ENCODE results near the gene RNF130. TPM values are rescaled to one million over a fixed set of nuclear protein-coding genes. Genes with fewer than 3 reads are reported as not detected.

Gene RNF130
- total and polyA plus RNA-seq, 4 donors: 24.9 to 93.1 (median 51.4) TPM

- 92% methylated on average over 7 of the region's 7 CpGs for WGBS
- Histone ChIP-seq H3K36me3 (ENCODE audit: control insufficient read depth in 4 of 4, insufficient read depth in 3 of 4, low read depth in 1 of 4, low read length in 3 of 4) (peaks cover 0 to 9% (median 6%) of the 10 kb centered on the region in 4 donors), H3K4me3 (ENCODE audit: low read depth in 1 of 3, low read length in 3 of 3) (no peak overlapping the region), H3K9ac (ENCODE audit: low read depth in 1 of 2, low read length in 2 of 2) (no peak overlapping the region), H3K27ac (ENCODE audit: low read depth in 1 of 2, low read length in 2 of 2) (no peak overlapping the region), H3K4me1 (ENCODE audit: control insufficient read depth in 4 of 4, insufficient read depth in 4 of 4, low read length in 3 of 4) (peaks cover 1 to 13% (median 12%) of the 10 kb centered on the region in 4 donors), H3K27me3 (ENCODE audit: control insufficient read depth in 4 of 4, insufficient read depth in 4 of 4, low read length in 3 of 4) (no peaks in the 10 kb centered on the region), H3K9me3 (ENCODE audit: control insufficient read depth in 4 of 4, low read length in 3 of 4) (no peaks in the 10 kb centered on the region)
- TF ChIP-seq FOXA2 (IDR thresholded peaks at IDR 0.05): no peak
- TF ChIP-seq SP1 (IDR thresholded peaks at IDR 0.05): no peak
- TF ChIP-seq RAD21 (IDR thresholded peaks at IDR 0.05): no peak
- TF ChIP-seq GABPA (IDR thresholded peaks at IDR 0.05 in 1 of 2, conservative IDR thresholded peaks at IDR 0.05 in 1 of 2): no peak
- TF ChIP-seq RXRA (IDR thresholded peaks at IDR 0.05): no peak
- TF ChIP-seq TAF1 (conservative IDR thresholded peaks at IDR 0.05): no peak
- TF ChIP-seq YY1 (IDR thresholded peaks at IDR 0.05): no peak
- TF ChIP-seq HNF4G (IDR thresholded peaks at IDR 0.05): no peak
- TF ChIP-seq ZBTB33 (IDR thresholded peaks at IDR 0.05): no peak
- TF ChIP-seq NR2F2 (IDR thresholded peaks at IDR 0.05): no peak
- no peak for TF ChIP-seq FOXA1 (IDR thresholded peaks at IDR 0.05)
- TF ChIP-seq HNF4A (conservative IDR thresholded peaks at IDR 0.05): no peak
- TF ChIP-seq CTCF (IDR thresholded peaks at IDR 0.05; ENCODE audit: low read depth, low read length, missing input control): no peak
- TF ChIP-seq REST (IDR thresholded peaks at IDR 0.05): no peak
- no peak for DNase-seq (ENCODE audit: low spot score)
Observed at GRCh38 chr5:179980767-179981166, 90.8 kb downstream of the RNF130 start.

- no peak overlapping the region for H3K4me3 ChIP-seq (ENCODE audit: low read depth in 1 of 3, low read length in 3 of 3)
- DNase-seq (ENCODE audit: low spot score): no peak
- H3K36me3 ChIP-seq (ENCODE audit: control insufficient read depth in 4 of 4, insufficient read depth in 3 of 4, low read depth in 1 of 4, low read length in 3 of 4): peaks cover 0 to 20% (median 13%) of the 10 kb centered on the region in 4 donors
- H3K27ac ChIP-seq (ENCODE audit: low read depth in 1 of 2, low read length in 2 of 2): peak overlapping the region in 1 of 2 donors; percentile 47
- peak; percentile 15 to 25 for TF ChIP-seq RAD21 (IDR thresholded peaks at IDR 0.05)
- peak in 1 of 2 donors; percentile 11 for TF ChIP-seq JUND (IDR thresholded peaks at IDR 0.05)
- TF ChIP-seq GABPA (IDR thresholded peaks at IDR 0.05 in 1 of 2, conservative IDR thresholded peaks at IDR 0.05 in 1 of 2): no peak
- TF ChIP-seq RXRA (IDR thresholded peaks at IDR 0.05): peak in 1 of 2 donors; percentile 53
- no peak for TF ChIP-seq FOXA1 (IDR thresholded peaks at IDR 0.05)
- peak; percentile 14 to 38 for TF ChIP-seq HNF4A (conservative IDR thresholded peaks at IDR 0.05)
- H3K4me1 ChIP-seq (ENCODE audit: control insufficient read depth in 4 of 4, insufficient read depth in 4 of 4, low read length in 3 of 4): peaks cover 1 to 16% (median 12%) of the 10 kb centered on the region in 4 donors
- 35% methylated on average over 4 of the region's 4 CpGs for WGBS
- no peak overlapping the region for H3K9ac ChIP-seq (ENCODE audit: low read depth in 1 of 2, low read length in 2 of 2)
- no peaks in the 10 kb centered on the region for H3K27me3 ChIP-seq (ENCODE audit: control insufficient read depth in 4 of 4, insufficient read depth in 4 of 4, low read length in 3 of 4)
- H3K9me3 ChIP-seq (ENCODE audit: control insufficient read depth in 4 of 4, low read length in 3 of 4): no peaks in the 10 kb centered on the region
Observed at GRCh38 chr5:179978792-179979191, 92.8 kb downstream of the RNF130 start.
